Measurements from ENCODE around the gene SRGAP2B.
"Not testable (repeated sequence)": the region's sequence is repeated elsewhere in the genome, so short reads cannot be mapped to it uniquely, and the experiment has no call there.

DNA sequence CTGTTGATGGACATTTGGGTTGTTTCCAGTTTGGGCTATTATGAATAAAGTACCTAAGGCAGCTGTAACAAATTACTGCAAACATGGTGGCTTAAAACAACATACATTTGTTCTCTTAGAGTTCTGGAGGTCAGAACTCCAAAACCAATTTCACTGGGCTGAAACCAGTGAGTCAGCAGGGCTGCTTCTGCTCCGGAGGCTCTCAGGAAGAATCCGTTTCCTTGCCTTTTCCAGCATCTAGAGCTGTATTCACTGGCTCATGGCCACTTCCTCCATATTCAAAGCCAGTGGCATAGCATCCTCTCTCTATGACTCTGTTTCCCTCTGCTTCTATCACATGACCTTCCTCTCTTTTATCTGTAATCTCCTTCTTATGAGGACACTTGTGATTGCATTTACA lies 146.7 kb downstream of the SRGAP2B start:
- not testable (repeated sequence) for TF ChIP-seq MYNN (tag by site-specific recombination; IDR thresholded peaks at IDR 0.05; ENCODE audit: borderline replicate concordance); SETDB1 (IDR thresholded peaks at IDR 0.05; ENCODE audit: insufficient read length, low read length); YY1 (tag by site-specific recombination; IDR thresholded peaks at IDR 0.05); KLF16 (tag by site-specific recombination; IDR thresholded peaks at IDR 0.05); ZNF530 (tag by site-specific recombination; IDR thresholded peaks at IDR 0.05; ENCODE audit: low read depth)

All from HEK293 (cell line).